BE2C (cell line): ENCODE results near the gene NACC1.
A peak's percentile ranks its signal among the peaks of the same experiment; 100 is the strongest.
"Not testable (repeated sequence)": the region's sequence is repeated elsewhere in the genome, so short reads cannot be mapped to it uniquely, and the experiment has no call there.

Experiments
- DNase-seq: peaks from one replicate; pipeline ENCODE4 v3.0.0-alpha.2; 2020
- H3K27me3 ChIP-seq: fragments of 250-450 bp; sonication (Bioruptor Pico); 2 replicates; pipeline ENCODE4 v1.5.1; 2020; ENCODE audit warnings: mild to moderate bottlenecking
- H3K36me3 ChIP-seq: fragments of 250-450 bp; sonication (Bioruptor Pico); 2 replicates; pipeline ENCODE4 v1.5.1; 2020; ENCODE audit warnings: mild to moderate bottlenecking
- H3K4me1 ChIP-seq: fragments of 250-450 bp; sonication (Bioruptor Pico); 2 replicates; pipeline ENCODE4 v1.5.1; 2020
- H3K4me3 ChIP-seq: 2 replicates; pipeline ENCODE4 v1.5.1; 2011; ENCODE audit warnings: low read depth, low read length
- H3K9me3 ChIP-seq: fragments of 250-450 bp; sonication (Bioruptor Pico); 2 replicates; pipeline ENCODE4 v1.5.1; 2020
- TF ChIP-seq, protein P1 (sequence below): IDR thresholded peaks from 2 replicates; pipeline ENCODE4 v1.5.1; 2012; ENCODE audit warnings: mild to moderate bottlenecking, low read depth, low read length

NACC1 gene

DNA sequence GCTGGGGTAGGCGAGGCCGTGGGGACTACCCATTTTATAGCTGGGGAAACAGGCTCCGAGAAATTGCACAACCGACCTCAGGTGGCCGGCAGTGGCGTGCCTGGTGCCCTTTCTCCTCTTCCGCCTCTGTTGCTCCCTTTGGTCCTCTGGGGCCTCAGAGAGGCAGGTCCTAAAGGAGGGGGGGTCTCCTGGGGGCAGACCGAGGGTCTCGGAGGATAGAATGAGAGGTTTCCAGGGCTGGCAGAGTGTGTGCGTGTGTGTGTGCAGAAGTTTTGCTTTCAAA, 20.8 kb downstream of the NACC1 start:
- peaks cover 47% of the 10 kb centered on the region for H3K36me3 ChIP-seq
- no peak overlapping the region for H3K4me3 ChIP-seq

DNA sequence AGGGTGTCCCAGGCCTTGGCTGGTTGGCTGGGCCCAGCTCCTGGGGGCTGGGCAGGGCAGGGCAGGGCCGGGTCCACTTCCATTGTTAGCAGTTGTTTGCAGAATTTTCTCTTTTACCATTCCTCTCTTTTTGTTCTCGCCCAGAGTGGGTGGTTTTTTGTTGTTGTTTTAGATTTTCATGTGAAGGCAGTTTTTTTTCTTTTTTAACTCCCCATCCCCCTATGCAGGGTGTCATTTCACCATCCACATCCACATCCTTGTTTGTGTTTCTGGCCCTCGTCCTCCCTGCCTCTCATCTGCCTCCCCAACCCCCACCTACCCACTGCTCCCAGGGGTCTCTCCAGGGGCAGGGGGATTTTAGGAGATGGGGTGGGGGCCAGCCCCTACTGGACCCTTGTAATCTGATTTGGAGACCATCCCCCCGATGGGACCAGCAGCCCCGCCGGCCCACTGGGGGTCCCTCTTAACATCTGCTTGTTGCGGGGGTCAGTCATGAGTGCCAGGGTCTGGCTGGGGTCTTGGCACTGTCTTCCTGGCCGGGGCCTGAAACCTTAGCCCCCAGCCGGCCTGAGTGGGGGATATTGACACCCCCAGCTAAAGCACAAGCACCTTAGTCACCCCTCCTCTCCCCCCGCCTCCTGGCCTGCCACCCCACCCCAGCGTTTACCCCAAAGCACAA, 21.7 kb downstream of the NACC1 start:
- no peak overlapping the region for H3K4me3 ChIP-seq
- TF ChIP-seq, protein P1, sequence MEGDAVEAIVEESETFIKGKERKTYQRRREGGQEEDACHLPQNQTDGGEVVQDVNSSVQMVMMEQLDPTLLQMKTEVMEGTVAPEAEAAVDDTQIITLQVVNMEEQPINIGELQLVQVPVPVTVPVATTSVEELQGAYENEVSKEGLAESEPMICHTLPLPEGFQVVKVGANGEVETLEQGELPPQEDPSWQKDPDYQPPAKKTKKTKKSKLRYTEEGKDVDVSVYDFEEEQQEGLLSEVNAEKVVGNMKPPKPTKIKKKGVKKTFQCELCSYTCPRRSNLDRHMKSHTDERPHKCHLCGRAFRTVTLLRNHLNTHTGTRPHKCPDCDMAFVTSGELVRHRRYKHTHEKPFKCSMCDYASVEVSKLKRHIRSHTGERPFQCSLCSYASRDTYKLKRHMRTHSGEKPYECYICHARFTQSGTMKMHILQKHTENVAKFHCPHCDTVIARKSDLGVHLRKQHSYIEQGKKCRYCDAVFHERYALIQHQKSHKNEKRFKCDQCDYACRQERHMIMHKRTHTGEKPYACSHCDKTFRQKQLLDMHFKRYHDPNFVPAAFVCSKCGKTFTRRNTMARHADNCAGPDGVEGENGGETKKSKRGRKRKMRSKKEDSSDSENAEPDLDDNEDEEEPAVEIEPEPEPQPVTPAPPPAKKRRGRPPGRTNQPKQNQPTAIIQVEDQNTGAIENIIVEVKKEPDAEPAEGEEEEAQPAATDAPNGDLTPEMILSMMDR = no peak
- peaks cover 45% of the 10 kb centered on the region for H3K36me3 ChIP-seq
- no peaks in the 10 kb centered on the region; the same call in 1 of the 2 replicates for H3K9me3 ChIP-seq
- DNase-seq = no peak
- no peaks in the 10 kb centered on the region for H3K4me1 ChIP-seq
- no peaks in the 10 kb centered on the region for H3K27me3 ChIP-seq

More for the DNA sequence above, 20.8 kb downstream of the NACC1 start:
- Histone ChIP-seq H3K4me1 (no peaks in the 10 kb centered on the region), H3K27me3 (no peaks in the 10 kb centered on the region), H3K9me3 (no peaks in the 10 kb centered on the region; the same call in 1 of the 2 replicates)
- TF ChIP-seq, protein P1 = no peak
- no peak for DNase-seq

DNA sequence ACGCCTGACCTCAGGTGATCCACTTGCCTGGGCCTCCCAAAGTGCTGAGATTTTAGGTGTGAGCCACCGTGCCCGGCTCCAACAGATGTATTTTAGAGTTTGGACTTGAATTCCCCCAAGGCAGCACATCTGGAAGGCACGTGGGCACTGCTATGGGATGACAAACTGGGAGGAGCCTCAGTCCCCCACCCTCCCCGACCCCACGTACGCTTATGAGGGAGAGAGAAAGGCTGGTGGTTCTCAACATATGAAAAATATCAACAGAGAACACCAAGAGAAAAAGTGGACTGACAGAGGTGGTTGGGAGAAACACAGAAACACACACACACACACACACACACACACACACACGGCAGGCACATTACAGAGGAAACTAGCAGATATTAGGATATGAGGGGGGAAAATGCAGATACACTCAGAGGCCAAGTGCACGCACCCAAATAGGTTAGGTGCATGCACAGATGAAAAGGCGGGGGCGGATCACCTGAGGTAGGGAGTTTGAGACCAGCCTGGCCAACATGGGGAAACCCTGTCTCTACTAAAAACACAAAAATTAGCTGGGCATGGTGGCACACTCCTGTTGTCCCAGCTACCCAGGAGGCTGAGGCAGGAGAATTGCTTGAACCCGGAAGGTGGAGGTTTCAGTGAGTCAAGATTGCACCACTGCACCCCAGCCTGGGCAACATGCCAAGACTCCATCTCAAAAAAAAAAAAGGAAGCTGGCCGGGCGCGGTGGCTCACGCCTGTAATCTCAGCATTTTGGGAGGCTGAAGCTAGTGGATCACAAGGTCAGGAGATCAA, 28.9 kb downstream of the NACC1 start:
- TF ChIP-seq, protein P1 = no peak
- H3K9me3 ChIP-seq = no peaks in the 10 kb centered on the region
- no peaks in the 10 kb centered on the region for H3K27me3 ChIP-seq
- H3K36me3 ChIP-seq = peaks cover 4% of the 10 kb centered on the region
- H3K4me1 ChIP-seq = no peaks in the 10 kb centered on the region
- no peak overlapping the region for H3K4me3 ChIP-seq
- no peak for DNase-seq

DNA sequence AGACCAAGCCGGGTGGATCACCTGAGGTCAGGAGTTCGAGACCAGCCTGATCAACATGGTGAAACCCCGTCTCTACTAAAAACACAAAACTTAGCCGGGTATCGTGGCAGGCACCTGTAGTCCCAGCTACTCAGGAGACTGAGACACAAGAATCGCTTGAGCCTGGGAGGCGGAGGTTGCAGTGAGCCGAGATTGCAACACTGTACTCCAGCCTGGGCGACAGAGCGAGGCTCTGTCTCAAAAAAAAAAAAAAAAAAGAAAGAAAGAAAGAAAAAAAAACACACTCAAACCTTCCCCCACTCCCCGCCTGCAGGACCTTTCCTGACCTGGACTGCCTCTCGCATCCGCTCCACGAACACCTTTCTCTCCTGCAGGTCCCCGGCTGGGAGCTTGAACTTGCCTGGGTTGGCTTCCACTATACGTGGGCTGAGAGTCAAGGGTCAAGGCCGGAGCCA, 31.1 kb downstream of the NACC1 start:
- H3K36me3 ChIP-seq, H3K9me3 ChIP-seq, H3K4me1 ChIP-seq, DNase-seq, H3K27me3 ChIP-seq: not testable (repeated sequence)
- peak overlapping the region; percentile 73 for H3K4me3 ChIP-seq

DNA sequence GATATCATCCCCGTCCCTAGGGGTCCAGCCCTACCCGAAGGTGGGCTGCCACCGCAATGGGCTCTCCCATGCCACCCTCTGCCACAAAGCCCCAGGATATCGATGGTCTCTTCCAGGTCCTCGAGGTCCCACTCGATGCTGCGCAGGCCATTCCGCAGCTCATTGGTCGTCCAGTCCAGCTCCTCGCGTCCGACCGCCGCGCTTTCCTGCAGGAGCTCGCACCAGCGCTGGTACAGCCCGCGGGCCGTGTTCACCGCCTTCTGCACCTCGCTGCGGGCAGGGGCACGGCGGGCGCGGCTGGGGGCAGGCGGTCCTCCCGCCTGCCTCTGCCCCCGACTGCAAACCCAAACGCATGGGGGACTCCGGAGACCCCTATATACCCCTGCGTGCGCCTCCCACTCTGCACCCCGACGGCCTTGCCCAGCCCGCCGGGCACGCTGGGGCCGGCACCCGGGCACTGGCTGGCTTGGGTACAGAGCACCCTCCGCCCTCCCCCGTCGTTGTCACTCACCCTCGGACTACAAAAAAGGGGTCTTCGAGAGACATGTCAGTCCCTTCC, 31.6 kb downstream of the NACC1 start:
- peak; percentile 68 for DNase-seq
- no peaks in the 10 kb centered on the region for H3K9me3 ChIP-seq
- peak overlapping the region; percentile 73 for H3K4me3 ChIP-seq
- no peaks in the 10 kb centered on the region for H3K4me1 ChIP-seq
- no peaks in the 10 kb centered on the region for H3K27me3 ChIP-seq
- TF ChIP-seq, protein P1 = no peak
- H3K36me3 ChIP-seq = peaks cover 6% of the 10 kb centered on the region

DNA sequence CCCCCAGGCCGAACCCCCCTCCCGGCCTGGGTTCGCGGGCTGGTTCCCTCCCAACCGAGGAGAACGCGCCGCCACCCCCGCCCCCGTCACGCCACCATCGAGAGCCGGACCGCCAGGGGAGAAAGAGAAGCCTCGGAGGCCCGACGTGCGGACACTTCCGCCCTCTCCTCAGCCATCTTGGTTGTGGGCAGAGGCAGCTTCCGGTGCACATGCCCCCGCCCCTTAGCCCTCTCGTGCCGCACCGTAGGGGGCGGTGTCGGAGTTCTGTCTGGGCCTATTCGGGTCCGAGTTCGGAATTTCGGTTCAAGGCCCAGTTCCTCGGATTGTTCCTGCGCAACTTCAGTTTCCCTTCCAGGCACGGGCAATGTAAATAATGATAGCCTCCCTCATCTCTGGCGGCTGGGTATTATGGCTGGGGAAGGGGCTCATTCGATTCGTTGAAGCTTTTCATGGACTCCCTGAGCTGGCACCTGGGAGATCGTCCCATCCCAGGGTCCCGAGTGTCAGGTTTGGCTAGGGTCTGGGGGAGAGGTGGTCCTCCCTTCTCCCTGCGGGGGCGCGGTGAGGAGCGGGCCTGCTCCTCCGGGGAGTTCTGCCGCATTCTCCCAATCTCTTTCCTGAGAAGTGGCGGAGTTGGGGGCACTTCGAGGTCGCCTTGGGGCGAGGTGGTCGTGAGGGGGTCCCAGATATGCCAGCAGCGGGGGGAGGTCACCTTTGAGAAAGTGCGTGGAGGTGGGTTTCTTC, 32.3 kb downstream of the NACC1 start, which contains the start of the genes IER2 and STX10:
TSS of gene IER2 (plus strand) at position 225 of the 744 bp plus-strand sequence. CDS start 2,776 bp downstream, outside the sequence.
TSS of gene STX10 (minus strand) at position 189 of the 744 bp plus-strand sequence. CDS start 202 bp downstream, outside the sequence.
- H3K4me3 ChIP-seq = peak within 1 kb of the TSS; percentile 73
- no peaks in the 10 kb centered on the region for H3K27me3 ChIP-seq
- peaks cover 2% of the 10 kb centered on the region; the same call in 1 of the 2 replicates for H3K4me1 ChIP-seq
- peak; percentile 93 for DNase-seq
- TF ChIP-seq, protein P1 = peak; percentile 64
- no peaks in the 10 kb centered on the region for H3K9me3 ChIP-seq
- peaks cover 6% of the 10 kb centered on the region for H3K36me3 ChIP-seq
